Activated CD8-positive, alpha-beta memory T cell treated with anti-CD3 and anti-CD28 coated beads, Interleukin-2, amount 50 U/mL, for 24 hours (primary cell): ENCODE results near the gene FOXC1.

Experiments used
- DNase-seq: peaks from one replicate; pipeline ENCODE4 v3.0.0-alpha.2; 2020; ENCODE audit errors: extremely low read depth

Gene FOXC1

DNA sequence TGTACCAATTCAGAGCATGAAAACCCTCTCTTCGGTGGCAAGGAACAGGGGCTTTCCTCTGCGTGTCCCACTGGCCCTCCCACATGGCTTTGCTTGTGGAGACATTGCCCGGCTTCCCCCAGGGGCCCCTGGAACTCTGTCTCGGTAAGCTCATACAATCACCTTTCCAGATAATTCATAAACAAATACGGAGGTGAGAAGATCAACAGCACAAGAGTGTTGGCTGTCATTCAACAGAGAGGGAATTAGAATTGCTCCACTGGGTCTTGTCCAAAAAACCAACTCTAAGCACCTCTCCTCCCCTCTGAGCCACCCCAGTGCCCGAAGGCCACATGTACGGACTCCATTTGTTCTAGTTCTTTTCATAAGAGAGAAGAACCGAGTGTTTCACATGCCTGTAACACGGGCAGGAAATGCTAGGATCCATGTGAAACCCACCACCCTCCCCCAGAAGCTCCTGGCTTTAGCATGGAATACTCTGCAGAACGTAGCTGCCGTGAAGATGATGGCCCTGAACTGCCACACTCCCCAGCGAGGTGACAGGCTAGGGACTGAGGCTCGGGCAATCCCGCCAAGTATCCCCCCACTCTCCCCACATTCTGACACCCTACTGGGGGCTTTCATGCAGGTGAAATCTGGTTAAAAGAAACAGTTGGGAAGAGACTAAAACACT lies 24.6 kb upstream of the FOXC1 start:
- no peak for DNase-seq

DNA sequence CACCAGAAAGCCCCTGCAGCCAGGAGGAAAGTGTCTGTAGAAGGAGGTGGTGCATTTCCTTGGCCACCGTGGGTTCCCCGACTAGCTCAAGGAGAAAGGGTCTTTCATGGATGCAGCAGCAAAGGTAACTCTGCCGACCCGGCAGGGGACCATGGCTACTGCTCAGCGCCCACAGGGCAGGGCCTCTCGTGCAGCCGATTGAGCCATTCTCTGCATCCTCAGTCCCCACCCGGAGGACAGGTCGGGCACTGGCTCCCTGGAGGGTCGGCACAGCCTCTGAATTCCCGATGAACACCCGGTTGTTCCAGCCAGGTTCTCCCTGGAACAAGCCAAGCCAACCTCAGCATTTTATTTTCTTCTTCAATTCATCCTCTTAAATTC lies 24.1 kb upstream of the FOXC1 start:
- no peak for DNase-seq

- no peak for DNase-seq
Measured at GRCh38 chr6:1586256-1586655, 23.5 kb upstream of the FOXC1 start.

DNA sequence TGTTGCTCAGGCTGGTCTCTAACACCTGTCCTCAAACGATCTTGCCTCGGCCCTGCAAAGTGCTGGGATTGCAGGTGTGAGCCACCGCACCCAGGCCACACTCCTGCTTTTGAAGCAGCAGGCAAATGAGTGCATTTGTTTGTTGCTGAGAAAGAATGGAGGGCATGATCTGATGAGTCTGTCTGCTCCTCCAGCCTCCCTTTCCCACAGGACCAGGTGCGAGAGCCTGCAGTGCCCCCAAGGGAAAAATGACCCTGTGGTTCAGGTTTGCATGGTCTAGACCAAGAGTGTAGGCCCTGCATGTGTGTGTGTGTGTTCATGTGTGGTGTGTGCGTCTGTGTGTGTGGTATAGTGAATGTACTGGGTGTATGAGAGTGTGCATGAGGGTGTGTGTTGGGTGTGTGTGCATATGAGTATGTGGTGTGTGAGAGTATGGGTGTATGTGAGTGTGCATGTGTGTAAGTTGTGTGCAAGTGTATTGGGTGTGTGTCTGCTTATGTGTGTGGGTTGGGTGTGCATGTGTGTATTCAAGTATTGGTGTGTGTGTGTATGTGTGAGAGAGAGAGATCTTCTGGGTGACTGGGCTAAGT lies 22.8 kb upstream of the FOXC1 start:
- no peak for DNase-seq

- no peak for DNase-seq
Measured at GRCh38 chr6:1587546-1587945, 22.2 kb upstream of the FOXC1 start.

DNA sequence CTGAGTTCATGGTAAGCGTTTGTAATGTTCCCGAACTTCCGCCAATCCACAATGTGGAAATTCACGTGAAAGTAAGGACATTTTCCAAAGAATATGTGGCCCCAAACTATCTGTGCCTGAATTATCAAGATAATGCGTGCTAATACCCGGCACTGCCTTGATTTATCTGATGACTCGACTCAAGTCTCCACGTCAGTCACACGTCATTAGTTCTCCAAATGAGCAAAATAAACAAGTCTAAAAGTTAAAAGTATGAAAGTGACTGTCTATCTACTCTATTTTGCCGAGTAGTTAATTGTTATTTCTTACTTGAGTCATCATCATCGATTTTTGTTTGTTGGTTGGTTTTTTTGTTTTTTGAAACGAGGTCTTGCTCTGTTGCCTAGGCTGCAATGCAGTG lies 21.7 kb upstream of the FOXC1 start:
- DNase-seq = no peak

GRCh38 chr6:1589208-1589607 lies 20.5 kb upstream of the FOXC1 start:
- DNase-seq = no peak

DNA sequence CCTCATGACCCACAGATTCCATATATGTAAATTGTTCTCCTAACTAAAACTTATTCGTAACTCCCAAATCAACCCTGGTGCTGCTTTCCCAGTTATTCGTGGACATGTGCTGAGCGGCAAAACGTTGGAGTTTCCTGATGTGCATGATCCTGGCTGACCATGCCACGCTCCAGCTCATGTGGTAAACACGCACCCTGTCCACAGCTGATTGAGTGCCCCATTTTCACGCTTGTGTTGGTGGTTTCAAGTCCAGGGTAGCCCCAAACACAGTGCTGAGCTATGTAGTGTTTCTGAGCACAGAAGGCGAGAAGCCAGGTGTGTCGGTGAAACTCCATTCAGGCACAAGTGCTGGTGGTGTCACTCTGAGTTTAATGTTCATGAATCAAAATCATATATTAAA lies 19.1 kb upstream of the FOXC1 start:
- no peak for DNase-seq

DNA sequence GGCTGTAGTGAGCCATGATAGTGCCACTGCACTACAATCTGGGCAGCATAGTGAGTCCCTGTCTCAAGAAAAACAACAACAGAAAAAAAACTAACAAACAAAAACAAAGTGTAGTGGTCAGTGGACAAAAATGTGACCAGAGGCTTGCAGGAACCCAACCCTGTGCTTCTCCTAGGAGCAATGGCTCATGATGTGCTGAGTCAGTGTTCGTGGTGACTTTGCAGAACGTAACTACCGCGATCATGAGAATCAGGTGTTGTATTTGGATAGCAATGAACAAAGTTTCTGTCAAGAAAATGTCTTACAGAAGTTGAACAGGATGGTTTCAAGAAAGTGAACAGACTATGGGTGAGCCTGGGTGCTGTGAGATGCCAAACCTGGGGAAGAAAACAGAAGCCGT lies 18.5 kb upstream of the FOXC1 start:
- DNase-seq = no peak

DNA sequence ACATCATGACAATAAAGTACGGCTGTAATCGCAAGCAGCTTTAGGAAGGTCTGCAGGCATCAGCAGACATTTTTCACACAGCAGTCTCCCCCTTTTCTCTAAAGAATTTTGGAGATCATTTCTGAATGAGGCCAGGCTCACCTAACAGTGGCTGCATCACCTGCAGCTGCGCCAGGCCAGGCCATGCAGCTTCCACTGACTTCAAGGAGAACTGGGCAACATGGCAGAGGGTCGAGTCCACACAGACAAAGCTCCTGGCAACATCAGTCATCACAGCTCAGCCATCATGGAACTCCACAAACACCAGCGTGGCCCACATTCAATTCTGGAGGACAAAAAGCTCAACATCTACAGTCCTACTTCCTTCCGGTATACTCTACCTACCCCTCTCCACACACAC lies 17.8 kb upstream of the FOXC1 start:
- no peak for DNase-seq

DNA sequence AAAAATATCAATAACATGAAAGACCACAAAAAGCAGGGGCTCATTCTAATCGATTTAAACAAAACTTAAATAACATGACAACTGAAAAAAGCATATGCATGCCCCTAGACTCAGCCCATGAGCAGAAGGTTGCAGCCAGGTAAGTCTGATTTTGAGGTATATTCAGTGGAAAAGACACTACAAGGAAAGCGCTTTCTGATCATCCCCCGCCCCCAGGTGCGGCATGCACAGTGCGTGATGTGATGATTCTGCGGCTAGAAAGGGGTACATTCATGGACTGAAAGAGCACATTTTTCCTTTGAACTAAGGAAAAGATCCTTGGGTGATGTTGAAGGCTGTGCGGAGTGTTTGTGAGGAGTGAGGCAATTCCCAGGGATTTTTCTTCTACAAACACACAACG lies 16.9 kb upstream of the FOXC1 start:
- no peak for DNase-seq

DNA sequence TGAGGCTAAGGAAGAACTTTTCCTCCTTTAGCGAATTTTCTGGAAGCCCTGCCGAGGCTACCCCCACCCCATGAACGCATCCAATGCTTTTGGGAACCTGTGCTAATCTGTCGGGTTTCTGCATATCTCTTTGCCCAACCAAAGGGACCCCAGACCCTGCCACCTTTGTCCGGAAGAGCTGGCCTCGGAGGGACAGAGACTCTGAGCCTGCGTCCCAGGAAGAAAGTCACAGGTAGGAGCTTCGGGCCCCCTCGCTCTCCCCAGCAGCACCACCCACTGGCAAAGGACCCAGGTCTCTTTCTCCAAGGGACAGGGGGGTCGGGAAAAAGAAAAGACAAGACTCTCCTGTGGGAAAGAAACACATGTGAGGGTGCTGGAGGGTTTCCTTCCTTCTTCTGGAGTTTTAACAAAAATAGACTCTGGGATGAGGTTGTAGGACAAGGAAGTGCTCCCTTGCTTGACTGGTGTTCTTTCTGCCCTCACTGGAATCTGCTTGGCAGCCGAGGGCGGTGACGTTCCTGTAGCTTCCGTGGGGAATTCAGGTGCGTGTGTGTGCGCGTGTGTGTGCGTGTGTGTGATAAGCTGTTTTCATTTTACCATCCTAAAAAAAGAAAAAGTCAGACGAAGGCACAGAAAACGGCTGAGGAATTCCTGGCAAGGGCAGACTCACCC lies 16.3 kb upstream of the FOXC1 start:
- DNase-seq = no peak

GRCh38 chr6:1593958-1594314 lies 15.8 kb upstream of the FOXC1 start:
- no peak for DNase-seq

DNA sequence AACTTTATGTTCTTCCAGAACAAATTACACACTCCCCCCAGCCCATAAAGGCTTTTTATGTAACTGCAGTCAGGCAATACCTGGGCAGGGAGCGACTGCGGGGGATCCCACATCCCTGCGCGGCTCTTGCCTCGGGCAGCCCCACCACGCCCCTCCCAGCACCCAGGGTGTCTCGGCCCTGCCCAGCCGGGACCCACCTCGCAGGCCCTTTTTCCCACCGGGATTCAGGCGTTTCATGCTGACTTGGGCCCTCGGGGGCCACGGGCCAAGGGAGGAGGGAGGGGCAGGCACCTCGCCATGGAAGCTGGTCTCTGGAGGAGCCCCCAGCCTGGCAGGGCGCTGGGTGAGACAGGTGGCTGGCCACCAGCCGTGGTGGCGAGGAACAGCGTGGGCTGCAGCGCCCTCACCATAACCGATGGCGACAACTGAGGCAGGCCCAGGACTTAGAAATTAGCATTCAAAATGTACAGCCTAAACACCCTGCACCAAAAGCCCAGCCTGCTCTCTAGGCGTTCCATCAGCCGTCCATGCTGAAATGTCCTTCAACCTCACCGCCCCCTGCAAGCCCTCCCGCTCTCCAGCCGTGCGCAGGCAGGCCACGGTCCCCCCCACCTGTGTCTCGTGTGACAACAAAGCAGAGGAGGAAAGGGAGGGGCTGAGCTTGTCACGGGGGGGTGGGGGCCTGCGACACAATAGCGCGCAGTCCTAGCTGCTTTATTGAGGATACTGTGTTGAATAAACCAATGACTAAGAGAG lies 15.1 kb upstream of the FOXC1 start:
- no peak for DNase-seq

- DNase-seq = no peak
Measured at GRCh38 chr6:1595271-1596087, 14.2 kb upstream of the FOXC1 start.

- DNase-seq = peak; percentile 30
Measured at GRCh38 chr6:1596088-1596852, 13.4 kb upstream of the FOXC1 start.

GRCh38 chr6:1597121-1597744 lies 12.5 kb upstream of the FOXC1 start:
- DNase-seq = no peak

GRCh38 chr6:1597924-1598323 lies 11.8 kb upstream of the FOXC1 start:
- no peak for DNase-seq

DNA sequence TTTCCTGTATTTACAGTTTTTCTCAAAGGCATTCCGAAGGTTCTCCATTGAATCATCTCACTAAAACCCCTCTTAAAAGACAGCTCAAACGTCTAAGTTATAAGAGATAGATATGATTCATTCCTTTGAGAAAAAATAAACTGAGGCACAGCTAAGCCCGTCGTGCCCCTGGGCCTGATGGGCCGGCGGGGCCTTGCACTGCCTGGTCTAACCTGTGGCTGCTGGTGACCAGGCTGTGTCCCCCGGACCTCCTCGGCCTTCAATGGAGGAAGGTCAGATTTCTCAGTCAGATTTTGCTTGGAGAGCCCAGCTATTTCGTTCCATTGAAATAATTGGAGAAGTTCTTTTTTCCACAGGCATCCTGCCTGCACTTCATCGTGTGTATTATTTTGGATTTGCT lies 11.3 kb upstream of the FOXC1 start:
- no peak for DNase-seq

DNA sequence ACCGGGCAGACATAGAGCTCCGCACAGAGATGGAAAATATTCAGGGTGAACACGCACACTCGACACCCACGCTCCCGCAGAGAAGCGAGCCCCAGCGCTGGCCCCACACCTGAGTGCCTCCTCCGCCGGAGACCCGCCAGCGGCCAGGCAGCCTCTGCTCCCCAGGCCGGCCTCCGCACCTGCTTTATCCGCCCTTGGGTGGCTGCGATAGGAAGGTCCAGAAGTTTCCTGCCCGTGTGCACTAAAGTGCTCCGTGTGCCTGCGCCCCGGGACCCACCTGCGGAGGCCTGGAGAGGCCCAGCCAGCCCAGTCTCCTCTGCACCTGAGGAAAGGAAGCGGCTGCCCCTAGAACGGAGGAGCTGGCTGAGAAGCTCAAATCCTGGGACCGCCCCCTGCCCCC lies 10.8 kb upstream of the FOXC1 start:
- DNase-seq = no peak

DNA sequence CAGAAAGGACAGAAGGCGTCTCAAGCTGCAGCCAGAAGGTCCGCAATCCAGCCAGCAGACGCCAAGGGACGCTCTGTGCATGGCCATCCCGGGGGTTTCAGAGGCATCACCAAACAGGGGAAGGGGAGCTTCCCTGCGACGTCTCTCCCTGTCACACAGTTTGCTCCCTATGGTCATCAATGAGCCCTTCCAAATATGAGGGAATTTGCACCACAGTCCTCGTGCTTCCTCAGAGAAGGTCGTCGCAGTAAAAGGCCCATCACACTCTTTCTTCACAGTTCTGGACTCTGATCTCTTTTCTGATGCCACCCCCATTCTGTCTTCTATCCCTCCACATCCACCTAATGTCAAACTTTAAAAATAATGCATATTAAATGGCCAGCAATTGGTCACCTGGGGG lies 10.2 kb upstream of the FOXC1 start:
- DNase-seq = no peak
